ENCODE measurements around the gene HIRA. TPM values are rescaled to one million over a fixed set of nuclear protein-coding genes. Genes with fewer than 3 reads are reported as not detected.

HIRA gene
- total and polyA plus RNA-seq, 9 of the 15 experiments (the other 6 are each of a cell fraction or from before 2014, with no cell fraction given): 0.96 to 132 (median 58.4) TPM

DNA sequence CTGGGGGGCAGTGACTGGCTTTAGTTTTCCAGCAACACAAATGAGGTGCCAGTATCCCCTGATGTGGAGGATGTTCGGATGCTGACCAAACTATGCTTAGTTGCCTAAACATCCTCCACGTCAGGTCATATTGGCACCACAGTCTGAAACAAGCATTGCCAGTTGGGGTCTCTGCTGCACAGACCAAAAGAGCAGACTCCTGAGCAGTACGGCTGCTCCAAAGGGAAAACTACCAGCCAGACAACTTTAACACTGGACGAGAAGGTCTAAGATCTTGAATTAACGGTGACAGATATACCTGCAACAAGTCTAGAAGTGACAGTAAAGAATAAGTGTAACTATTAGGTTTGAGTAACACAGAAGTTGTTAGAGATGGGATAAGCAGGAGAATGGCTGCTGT, 99.6 kb downstream of the HIRA start (continued):
- TF ChIP-seq, protein P1, sequence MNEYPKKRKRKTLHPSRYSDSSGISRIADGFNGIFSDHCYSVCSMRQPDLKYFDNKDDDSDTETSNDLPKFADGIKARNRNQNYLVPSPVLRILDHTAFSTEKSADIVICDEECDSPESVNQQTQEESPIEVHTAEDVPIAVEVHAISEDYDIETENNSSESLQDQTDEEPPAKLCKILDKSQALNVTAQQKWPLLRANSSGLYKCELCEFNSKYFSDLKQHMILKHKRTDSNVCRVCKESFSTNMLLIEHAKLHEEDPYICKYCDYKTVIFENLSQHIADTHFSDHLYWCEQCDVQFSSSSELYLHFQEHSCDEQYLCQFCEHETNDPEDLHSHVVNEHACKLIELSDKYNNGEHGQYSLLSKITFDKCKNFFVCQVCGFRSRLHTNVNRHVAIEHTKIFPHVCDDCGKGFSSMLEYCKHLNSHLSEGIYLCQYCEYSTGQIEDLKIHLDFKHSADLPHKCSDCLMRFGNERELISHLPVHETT (CRISPR knock-in tag; conservative IDR thresholded peaks at IDR 0.05 in 1 of 2, IDR thresholded peaks at IDR 0.05 in 1 of 2): 0 out of 4 replicates have a peak, but pooled peaks of 1 of the 2 experiments have one; percentile 5
- TF ChIP-seq SAP30 (IDR thresholded peaks at IDR 0.05; ENCODE audit: borderline replicate concordance, insufficient read depth, low read depth, low read length, poor library complexity, severe bottlenecking) (no peak), BRD9 (IDR thresholded peaks at IDR 0.05; ENCODE audit: low read depth, partially characterized antibody) (no peak), ZNF175 (CRISPR knock-in tag; IDR thresholded peaks at IDR 0.05; ENCODE audit: low read depth) (no peak), ZNF143 (CRISPR knock-in tag; IDR thresholded peaks at IDR 0.05) (no peak), NR1H2 (CRISPR knock-in tag; IDR thresholded peaks at IDR 0.05) (no peak), ZNF184 (CRISPR knock-in tag; IDR thresholded peaks at IDR 0.05) (0 out of 2 replicates have a peak, but pooled peaks have one; percentile 5)
- TF ChIP-seq, protein P2, sequence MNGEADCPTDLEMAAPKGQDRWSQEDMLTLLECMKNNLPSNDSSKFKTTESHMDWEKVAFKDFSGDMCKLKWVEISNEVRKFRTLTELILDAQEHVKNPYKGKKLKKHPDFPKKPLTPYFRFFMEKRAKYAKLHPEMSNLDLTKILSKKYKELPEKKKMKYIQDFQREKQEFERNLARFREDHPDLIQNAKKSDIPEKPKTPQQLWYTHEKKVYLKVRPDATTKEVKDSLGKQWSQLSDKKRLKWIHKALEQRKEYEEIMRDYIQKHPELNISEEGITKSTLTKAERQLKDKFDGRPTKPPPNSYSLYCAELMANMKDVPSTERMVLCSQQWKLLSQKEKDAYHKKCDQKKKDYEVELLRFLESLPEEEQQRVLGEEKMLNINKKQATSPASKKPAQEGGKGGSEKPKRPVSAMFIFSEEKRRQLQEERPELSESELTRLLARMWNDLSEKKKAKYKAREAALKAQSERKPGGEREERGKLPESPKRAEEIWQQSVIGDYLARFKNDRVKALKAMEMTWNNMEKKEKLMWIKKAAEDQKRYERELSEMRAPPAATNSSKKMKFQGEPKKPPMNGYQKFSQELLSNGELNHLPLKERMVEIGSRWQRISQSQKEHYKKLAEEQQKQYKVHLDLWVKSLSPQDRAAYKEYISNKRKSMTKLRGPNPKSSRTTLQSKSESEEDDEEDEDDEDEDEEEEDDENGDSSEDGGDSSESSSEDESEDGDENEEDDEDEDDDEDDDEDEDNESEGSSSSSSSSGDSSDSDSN (IDR thresholded peaks at IDR 0.05; ENCODE audit: borderline replicate concordance in 1 of 2, low read depth in 2 of 2, low read length in 2 of 2): no peak
- TF ChIP-seq, protein P3, sequence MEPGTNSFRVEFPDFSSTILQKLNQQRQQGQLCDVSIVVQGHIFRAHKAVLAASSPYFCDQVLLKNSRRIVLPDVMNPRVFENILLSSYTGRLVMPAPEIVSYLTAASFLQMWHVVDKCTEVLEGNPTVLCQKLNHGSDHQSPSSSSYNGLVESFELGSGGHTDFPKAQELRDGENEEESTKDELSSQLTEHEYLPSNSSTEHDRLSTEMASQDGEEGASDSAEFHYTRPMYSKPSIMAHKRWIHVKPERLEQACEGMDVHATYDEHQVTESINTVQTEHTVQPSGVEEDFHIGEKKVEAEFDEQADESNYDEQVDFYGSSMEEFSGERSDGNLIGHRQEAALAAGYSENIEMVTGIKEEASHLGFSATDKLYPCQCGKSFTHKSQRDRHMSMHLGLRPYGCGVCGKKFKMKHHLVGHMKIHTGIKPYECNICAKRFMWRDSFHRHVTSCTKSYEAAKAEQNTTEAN (CRISPR knock-in tag; IDR thresholded peaks at IDR 0.05): no peak
- TF ChIP-seq, protein P4, sequence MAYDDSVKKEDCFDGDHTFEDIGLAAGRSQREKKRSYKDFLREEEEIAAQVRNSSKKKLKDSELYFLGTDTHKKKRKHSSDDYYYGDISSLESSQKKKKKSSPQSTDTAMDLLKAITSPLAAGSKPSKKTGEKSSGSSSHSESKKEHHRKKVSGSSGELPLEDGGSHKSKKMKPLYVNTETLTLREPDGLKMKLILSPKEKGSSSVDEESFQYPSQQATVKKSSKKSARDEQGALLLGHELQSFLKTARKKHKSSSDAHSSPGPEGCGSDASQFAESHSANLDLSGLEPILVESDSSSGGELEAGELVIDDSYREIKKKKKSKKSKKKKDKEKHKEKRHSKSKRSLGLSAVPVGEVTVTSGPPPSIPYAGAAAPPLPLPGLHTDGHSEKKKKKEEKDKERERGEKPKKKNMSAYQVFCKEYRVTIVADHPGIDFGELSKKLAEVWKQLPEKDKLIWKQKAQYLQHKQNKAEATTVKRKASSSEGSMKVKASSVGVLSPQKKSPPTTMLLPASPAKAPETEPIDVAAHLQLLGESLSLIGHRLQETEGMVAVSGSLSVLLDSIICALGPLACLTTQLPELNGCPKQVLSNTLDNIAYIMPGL (CRISPR knock-in tag; IDR thresholded peaks at IDR 0.05): no peak
